ENCODE data around the gene PTPRD. TPM values are rescaled to one million over a fixed set of nuclear protein-coding genes. Genes with fewer than 3 reads are reported as not detected.

Gene PTPRD
- total RNA-seq, 1 experiment from 2014 or later: 0.02 TPM

- ChIA-PET CTCF (no interaction called here), POLR2A (no interaction called here), RAD21 (ENCODE audit: low non-redundant PET in 1 of 2, low total read pairs in 2 of 2, uncharacterized antibody in 2 of 2, unreplicated experiment in 2 of 2) (no interaction called here)
- no peaks in the 10 kb centered on the region for H3K9me2 ChIP-seq (ENCODE audit: insufficient read depth)
- no peak overlapping the region for H2AFZ ChIP-seq (ENCODE audit: low read depth, low read length, poor library complexity, severe bottlenecking)
- H3K4me1 ChIP-seq (ENCODE audit: control insufficient read depth in 1 of 2, insufficient read depth in 2 of 2, low read length in 2 of 2): no peaks in the 10 kb centered on the region
- H3K27ac ChIP-seq (ENCODE audit: low read depth, low read length): no peak overlapping the region
- no peaks in the 10 kb centered on the region for H3K27me3 ChIP-seq (ENCODE audit: insufficient read depth, low read length)
- H3K36me3 ChIP-seq (ENCODE audit: control insufficient read depth in 1 of 2, insufficient read depth in 2 of 2, low read length in 2 of 2): no peaks in the 10 kb centered on the region
- intact Hi-C loops (cut with micrococcal nuclease): no loop called here
- no peak for DNase-seq (ENCODE audit: low read depth, low spot score)
- no peaks in the 10 kb centered on the region for H3K79me2 ChIP-seq (ENCODE audit: insufficient read depth, low read length)
- TF ChIP-seq ZBTB33 (IDR thresholded peaks at IDR 0.05; ENCODE audit: extremely low read depth, insufficient replicate concordance, low read length): no peak
- no peak for TF ChIP-seq ATF3 (IDR thresholded peaks at IDR 0.05)
- TF ChIP-seq CBX3 (IDR thresholded peaks at IDR 0.05; ENCODE audit: low read depth): no peak
- no peak for TF ChIP-seq ELF1 (IDR thresholded peaks at IDR 0.05; ENCODE audit: borderline replicate concordance, low read depth)
- no peak for TF ChIP-seq RAD21 (IDR thresholded peaks at IDR 0.05; ENCODE audit: low read depth)
- no peak for TF ChIP-seq EZH2 (IDR thresholded peaks at IDR 0.05)
- no peak for TF ChIP-seq EZH2phosphoT487 (IDR thresholded peaks at IDR 0.05; ENCODE audit: borderline replicate concordance)
- H3K9ac ChIP-seq (ENCODE audit: low read length): no peak overlapping the region
- peaks cover 4 to 11% of the 10 kb centered on the region in 2 experiments; a peak in 2 of 4 replicates for H3K9me3 ChIP-seq (ENCODE audit: control insufficient read depth in 1 of 2, insufficient read depth in 1 of 2, low read depth in 1 of 2, low read length in 2 of 2)
- H3K4me2 ChIP-seq (ENCODE audit: low read length): no peak overlapping the region
- H3K4me3 ChIP-seq (replicated peaks in 1 of 2; ENCODE audit: low read depth in 1 of 2, low read length in 2 of 2): no peak overlapping the region
- BruUV-seq (replicated peaks): no TSS peak
- H4K20me1 ChIP-seq (ENCODE audit: insufficient read depth): no peaks in the 10 kb centered on the region
- ATAC-seq: no peak
These were observed 1743.0 kb downstream of the PTPRD start for GRCh38 chr9:8869812-8870211.

- ChIA-PET POLR2A (no interaction called here), CTCF (no interaction called here), RAD21 (ENCODE audit: low non-redundant PET in 1 of 2, low total read pairs in 2 of 2, uncharacterized antibody in 2 of 2, unreplicated experiment in 2 of 2) (no interaction called here)
- Histone ChIP-seq H3K27ac (ENCODE audit: low read depth, low read length) (no peak overlapping the region), H4K20me1 (ENCODE audit: insufficient read depth) (no peaks in the 10 kb centered on the region), H3K9me3 (ENCODE audit: control insufficient read depth in 1 of 2, insufficient read depth in 1 of 2, low read depth in 1 of 2, low read length in 2 of 2) (peaks cover 4 to 7% of the 10 kb centered on the region in 2 experiments; a peak in 2 of 4 replicates), H2AFZ (ENCODE audit: low read depth, low read length, poor library complexity, severe bottlenecking) (no peak overlapping the region), H3K4me3 (replicated peaks in 1 of 2; ENCODE audit: low read depth in 1 of 2, low read length in 2 of 2) (no peak overlapping the region), H3K9me2 (ENCODE audit: insufficient read depth) (no peaks in the 10 kb centered on the region), H3K79me2 (ENCODE audit: insufficient read depth, low read length) (no peaks in the 10 kb centered on the region), H3K27me3 (ENCODE audit: insufficient read depth, low read length) (no peaks in the 10 kb centered on the region), H3K36me3 (ENCODE audit: control insufficient read depth in 1 of 2, insufficient read depth in 2 of 2, low read length in 2 of 2) (no peaks in the 10 kb centered on the region), H3K9ac (ENCODE audit: low read length) (no peak overlapping the region), H3K4me1 (ENCODE audit: control insufficient read depth in 1 of 2, insufficient read depth in 2 of 2, low read length in 2 of 2) (no peaks in the 10 kb centered on the region), H3K4me2 (ENCODE audit: low read length) (no peak overlapping the region)
- intact Hi-C loops (cut with micrococcal nuclease): no loop called here
- ATAC-seq (no peak), DNase-seq (ENCODE audit: low read depth, low spot score) (no peak)
- no TSS peak for BruUV-seq (replicated peaks)
- no peak for TF ChIP-seq YY1 (IDR thresholded peaks at IDR 0.05; ENCODE audit: extremely low read depth, insufficient replicate concordance, low read depth, low read length)
- TF ChIP-seq ZNF274 (IDR thresholded peaks at IDR 0.05; ENCODE audit: low read depth, low read length): no peak
- TF ChIP-seq REST (IDR thresholded peaks at IDR 0.05; ENCODE audit: low read depth): no peak
- TF ChIP-seq MAX (IDR thresholded peaks at IDR 0.05): no peak
- TF ChIP-seq ATF3 (IDR thresholded peaks at IDR 0.05): no peak
- TF ChIP-seq EZH2 (IDR thresholded peaks at IDR 0.05): no peak
- no peak for TF ChIP-seq TCF7L2 (IDR thresholded peaks at IDR 0.05; ENCODE audit: borderline replicate concordance, extremely low read depth, insufficient read depth, insufficient read length)
These were observed 1744.2 kb downstream of the PTPRD start for GRCh38 chr9:8868632-8869031.
